NCI-H2029 (cell line): ENCODE measurements around the gene MAP4K1.
"Not testable (repeated sequence)": the region's sequence is repeated elsewhere in the genome, so short reads cannot be mapped to it uniquely, and the experiment has no call there.

Experiments
- DNase-seq: peaks from one replicate; lab custom pipeline; 2025; lab: John Stamatoyannopoulos, UW

MAP4K1 gene

GRCh38 chr19:38569368-38569983 is 48.3 kb downstream of the MAP4K1 start:
- no peak for DNase-seq

GRCh38 chr19:38565691-38566105 is 52.1 kb downstream of the MAP4K1 start:
- DNase-seq = no peak

GRCh38 chr19:38564981-38565690 is 52.6 kb downstream of the MAP4K1 start:
- DNase-seq = no peak

GRCh38 chr19:38563475-38563874 is 54.3 kb downstream of the MAP4K1 start:
- DNase-seq = no peak

- no peak for DNase-seq
Measured at GRCh38 chr19:38562096-38562495, 55.7 kb downstream of the MAP4K1 start.

GRCh38 chr19:38561658-38562057 is 56.1 kb downstream of the MAP4K1 start:
- no peak for DNase-seq

GRCh38 chr19:38561053-38561606 is 56.6 kb downstream of the MAP4K1 start:
- DNase-seq = no peak

- no peak for DNase-seq
Measured at GRCh38 chr19:38559428-38560401, 58.0 kb downstream of the MAP4K1 start.

- DNase-seq = not testable (repeated sequence)
Measured at GRCh38 chr19:38558933-38559332, 58.8 kb downstream of the MAP4K1 start.

GRCh38 chr19:38557205-38557799 is 60.5 kb downstream of the MAP4K1 start:
- no peak for DNase-seq

GRCh38 chr19:38556521-38557174 is 61.1 kb downstream of the MAP4K1 start:
- DNase-seq = no peak

- DNase-seq = no peak
Measured at GRCh38 chr19:38555200-38555599, 62.6 kb downstream of the MAP4K1 start.

- DNase-seq = no peak
Measured at GRCh38 chr19:38554676-38555141, 63.0 kb downstream of the MAP4K1 start.

- DNase-seq = not testable (repeated sequence)
Measured at GRCh38 chr19:38553239-38553638, 64.5 kb downstream of the MAP4K1 start.

- DNase-seq = no peak
Measured at GRCh38 chr19:38551450-38551813, 66.3 kb downstream of the MAP4K1 start.

GRCh38 chr19:38550376-38550775 is 67.4 kb downstream of the MAP4K1 start:
- no peak for DNase-seq

GRCh38 chr19:38549942-38550341 is 67.8 kb downstream of the MAP4K1 start:
- no peak for DNase-seq

GRCh38 chr19:38549061-38549460 is 68.7 kb downstream of the MAP4K1 start:
- DNase-seq = no peak

- DNase-seq = no peak
Measured at GRCh38 chr19:38547421-38547820, 70.3 kb downstream of the MAP4K1 start.

GRCh38 chr19:38545596-38545995 is 72.2 kb downstream of the MAP4K1 start:
- no peak for DNase-seq
